Astrocyte of the spinal cord (primary cell): ENCODE results near the gene SCAF4.

Experiments
- DNase-seq: peaks from one replicate; pipeline ENCODE4 v3.0.0; 2011; ENCODE audit warnings: low read depth, low spot score
- H3K4me3 ChIP-seq: 2 replicates; pipeline ENCODE4 v1.5.1; 2011; ENCODE audit warnings: low read depth, mild to moderate bottlenecking, low read length, moderate library complexity
- CTCF ChIP-seq: IDR thresholded peaks from 2 replicates; pipeline ENCODE4 v1.5.1; 2012; ENCODE audit warnings: low read depth, mild to moderate bottlenecking, low read length, inconsistent platforms
- in situ Hi-C: cut with HindIII; loops from 2 replicates; pipeline ENCODE4 v1.10.0; 2017; ENCODE audit warnings: low sequenced_read_pairs

Gene SCAF4

GRCh38 chr21:31730712-31731055 lies 1.2 kb downstream of the SCAF4 start:
- peak; percentile 30 for DNase-seq
- no peak for TF ChIP-seq CTCF
- peak overlapping the region; percentile 80 for H3K4me3 ChIP-seq
- in situ Hi-C loops: no loop called here

- H3K4me3 ChIP-seq: peak overlapping the region; percentile 80
- no peak for TF ChIP-seq CTCF
- DNase-seq: no peak
- in situ Hi-C loops: no loop called here
Observed at GRCh38 chr21:31729622-31730343, 2.1 kb downstream of the SCAF4 start.

GRCh38 chr21:31728952-31729351 lies 3.0 kb downstream of the SCAF4 start:
- no peak overlapping the region for H3K4me3 ChIP-seq
- no peak for TF ChIP-seq CTCF
- in situ Hi-C loops: no loop called here
- no peak for DNase-seq

GRCh38 chr21:31728191-31728590 lies 3.7 kb downstream of the SCAF4 start:
- no peak for TF ChIP-seq CTCF
- DNase-seq: no peak
- H3K4me3 ChIP-seq: no peak overlapping the region
- in situ Hi-C loops: no loop called here

- no peak for TF ChIP-seq CTCF
- DNase-seq: no peak
- in situ Hi-C loops: no loop called here
- no peak overlapping the region for H3K4me3 ChIP-seq
Observed at GRCh38 chr21:31727181-31727580, 4.7 kb downstream of the SCAF4 start.

GRCh38 chr21:31726407-31726806 lies 5.5 kb downstream of the SCAF4 start:
- in situ Hi-C loops: no loop called here
- no peak overlapping the region for H3K4me3 ChIP-seq
- no peak for TF ChIP-seq CTCF
- DNase-seq: no peak
